Measurements from ENCODE around the gene NFATC1.

- TF ChIP-seq CTCF (IDR thresholded peaks at IDR 0.05) (no peak), POLR2AphosphoS5 (IDR thresholded peaks at IDR 0.05) (no peak), POLR2A (IDR thresholded peaks at IDR 0.05) (no peak)
Measured at GRCh38 chr18:79543861-79544385, 148.2 kb downstream of the NFATC1 start.
